ENCODE measurements around the gene POLN. TPM values are rescaled to one million over a fixed set of nuclear protein-coding genes. Genes with fewer than 3 reads are reported as not detected.

Gene POLN
- polyA plus RNA-seq, 3 donors = 0.08 to 0.33 (median 0.28) TPM

- DNase-seq = no peak
- no peak overlapping the region for H3K9ac ChIP-seq (ENCODE audit: insufficient read depth, low read length, poor library complexity, severe bottlenecking)
- H3K4me3 ChIP-seq (replicated peaks in 1 of 3; ENCODE audit: low read depth in 2 of 3, low read length in 3 of 3) = no peak overlapping the region
- peaks cover 7 to 54% of the 10 kb centered on the region in 2 donors for H3K27me3 ChIP-seq (ENCODE audit: control insufficient read depth in 2 of 2, insufficient read depth in 2 of 2, low read length in 2 of 2)
- peaks cover 33 to 74% (median 49%) of the 10 kb centered on the region in 3 donors for H3K27me3 Mint-ChIP-seq (ENCODE audit: low read depth in 3 of 3)
- H3K36me3 Mint-ChIP-seq = peaks cover 2 to 10% of the 10 kb centered on the region in 2 donors
- no peak overlapping the region for H3K4me2 ChIP-seq (replicated peaks; ENCODE audit: extremely low read depth, low read length, poor library complexity, severe bottlenecking)
- peaks cover 16% of the 10 kb centered on the region for H4K20me1 ChIP-seq (ENCODE audit: insufficient read depth, low read length)
- H3K36me3 ChIP-seq (replicated peaks in 1 of 2; ENCODE audit: control insufficient read depth in 1 of 2, insufficient read depth in 2 of 2, low read length in 2 of 2) = peaks cover 0 to 3% of the 10 kb centered on the region in 2 donors
- intact Hi-C loops (cut with micrococcal nuclease) = no loop called here
- H3K9me3 ChIP-seq (replicated peaks in 1 of 2; ENCODE audit: control insufficient read depth in 1 of 2, insufficient read depth in 1 of 2, low read length in 2 of 2) = peaks cover 3 to 5% of the 10 kb centered on the region in 2 donors
- peaks cover 3 to 9% (median 5%) of the 10 kb centered on the region in 7 donors for H3K9me3 Mint-ChIP-seq
- H3K4me1 ChIP-seq (ENCODE audit: control insufficient read depth in 1 of 2, insufficient read depth in 2 of 2, low read length in 2 of 2) = peaks cover 14 to 19% of the 10 kb centered on the region in 2 donors
- peaks cover 6% of the 10 kb centered on the region for H3K4me1 Mint-ChIP-seq
- no peaks in the 10 kb centered on the region for H3K79me2 ChIP-seq (ENCODE audit: insufficient read depth, low read length)
- H3K4me3 Mint-ChIP-seq = no peak overlapping the region
- no peak overlapping the region for H3K27ac ChIP-seq (ENCODE audit: low read depth in 1 of 2, low read length in 2 of 2)
- peak overlapping the region in 1 of 7 donors; percentile 28 for H3K27ac Mint-ChIP-seq
- 77% methylated on average over 11 of the region's 11 CpGs for WGBS (ENCODE audit: insufficient coverage)
- no peak overlapping the region for H2AFZ ChIP-seq (ENCODE audit: insufficient read depth, low read depth, low read length, poor library complexity, severe bottlenecking)
- TF ChIP-seq CTCF (IDR thresholded peaks at IDR 0.05) = no peak
Observed at GRCh38 chr4:2045518-2045951, 196.4 kb downstream of the POLN start.

- H3K27ac Mint-ChIP-seq = no peak overlapping the region
- peaks cover 4 to 9% (median 7%) of the 10 kb centered on the region in 7 donors for H3K9me3 Mint-ChIP-seq
Observed at GRCh38 chr4:2044542-2045517, 197.1 kb downstream of the POLN start.

More at GRCh38 chr4:2044542-2045517, 197.1 kb downstream of the POLN start:
- Histone ChIP-seq H3K9me3 (replicated peaks in 1 of 2; ENCODE audit: control insufficient read depth in 1 of 2, insufficient read depth in 1 of 2, low read length in 2 of 2) (peaks cover 3 to 5% of the 10 kb centered on the region in 2 donors), H3K9ac (ENCODE audit: insufficient read depth, low read length, poor library complexity, severe bottlenecking) (no peak overlapping the region), H3K36me3 (replicated peaks in 1 of 2; ENCODE audit: control insufficient read depth in 1 of 2, insufficient read depth in 2 of 2, low read length in 2 of 2) (peaks cover 0 to 3% of the 10 kb centered on the region in 2 donors), H3K4me2 (replicated peaks; ENCODE audit: extremely low read depth, low read length, poor library complexity, severe bottlenecking) (no peak overlapping the region), H3K4me3 (replicated peaks in 1 of 3; ENCODE audit: low read depth in 2 of 3, low read length in 3 of 3) (no peak overlapping the region), H3K79me2 (ENCODE audit: insufficient read depth, low read length) (no peaks in the 10 kb centered on the region), H3K4me1 (ENCODE audit: control insufficient read depth in 1 of 2, insufficient read depth in 2 of 2, low read length in 2 of 2) (peaks cover 14 to 19% of the 10 kb centered on the region in 2 donors), H3K27ac (ENCODE audit: low read depth in 1 of 2, low read length in 2 of 2) (no peak overlapping the region), H2AFZ (ENCODE audit: insufficient read depth, low read depth, low read length, poor library complexity, severe bottlenecking) (no peak overlapping the region), H3K27me3 (ENCODE audit: control insufficient read depth in 2 of 2, insufficient read depth in 2 of 2, low read length in 2 of 2) (peaks cover 11 to 55% of the 10 kb centered on the region in 2 donors), H4K20me1 (ENCODE audit: insufficient read depth, low read length) (peaks cover 16% of the 10 kb centered on the region)
- H3K4me3 Mint-ChIP-seq = no peak overlapping the region
- peaks cover 36 to 74% (median 46%) of the 10 kb centered on the region in 3 donors for H3K27me3 Mint-ChIP-seq (ENCODE audit: low read depth in 3 of 3)
- TF ChIP-seq CTCF (IDR thresholded peaks at IDR 0.05) = no peak
- no peak for DNase-seq
- intact Hi-C loops (cut with micrococcal nuclease) = loop anchor here in 1 of 2 donors (5.0 kb wide), 1 partner anchor 38 kb away; the partner anchor contains the start of gene NELFA
- 91% methylated on average over 18 of the region's 18 CpGs for WGBS (ENCODE audit: insufficient coverage)
- H3K4me1 Mint-ChIP-seq = peaks cover 6% of the 10 kb centered on the region
- H3K36me3 Mint-ChIP-seq = peaks cover 2 to 10% of the 10 kb centered on the region in 2 donors

Measured in CD14-positive monocyte (primary cell).